GM12872 (cell line): ENCODE results near the gene RGS11.

ENCODE experiments used
- CTCF ChIP-seq: IDR thresholded peaks from 3 replicates; pipeline ENCODE4 v1.5.1; 2011; ENCODE audit warnings: low read depth, mild to moderate bottlenecking, low read length, moderate library complexity; ENCODE audit not compliant: insufficient read depth

Gene RGS11

DNA sequence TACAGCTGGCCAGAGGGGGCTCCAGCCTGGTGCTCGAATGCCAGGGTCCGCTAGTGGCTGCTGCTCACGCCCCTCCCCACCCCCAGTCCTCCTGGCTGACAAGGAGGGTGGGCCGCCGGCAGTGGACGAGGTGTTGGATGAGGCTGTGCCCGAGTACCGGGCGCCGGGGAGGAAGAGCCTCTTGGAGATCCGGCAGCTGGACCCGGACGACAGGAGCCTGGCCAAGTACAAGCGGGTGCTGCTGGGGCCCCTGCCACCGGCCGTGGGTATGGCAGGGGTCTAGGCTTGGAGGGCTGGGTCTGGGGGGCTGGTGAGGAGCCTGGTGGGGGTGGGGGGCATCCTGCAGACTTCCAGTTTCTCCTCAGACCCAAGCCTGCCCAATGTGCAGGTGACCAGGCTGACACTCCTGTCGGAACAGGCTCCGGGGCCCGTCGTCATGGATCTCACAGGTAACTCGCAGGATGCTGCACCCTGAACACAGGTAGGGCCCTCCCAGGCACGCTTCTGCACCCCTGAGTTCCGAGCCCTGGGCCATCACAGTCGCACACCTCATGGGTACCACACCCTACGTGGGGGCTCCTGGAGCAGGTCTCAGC, 6.0 kb upstream of the RGS11 start:
- no peak for TF ChIP-seq CTCF

DNA sequence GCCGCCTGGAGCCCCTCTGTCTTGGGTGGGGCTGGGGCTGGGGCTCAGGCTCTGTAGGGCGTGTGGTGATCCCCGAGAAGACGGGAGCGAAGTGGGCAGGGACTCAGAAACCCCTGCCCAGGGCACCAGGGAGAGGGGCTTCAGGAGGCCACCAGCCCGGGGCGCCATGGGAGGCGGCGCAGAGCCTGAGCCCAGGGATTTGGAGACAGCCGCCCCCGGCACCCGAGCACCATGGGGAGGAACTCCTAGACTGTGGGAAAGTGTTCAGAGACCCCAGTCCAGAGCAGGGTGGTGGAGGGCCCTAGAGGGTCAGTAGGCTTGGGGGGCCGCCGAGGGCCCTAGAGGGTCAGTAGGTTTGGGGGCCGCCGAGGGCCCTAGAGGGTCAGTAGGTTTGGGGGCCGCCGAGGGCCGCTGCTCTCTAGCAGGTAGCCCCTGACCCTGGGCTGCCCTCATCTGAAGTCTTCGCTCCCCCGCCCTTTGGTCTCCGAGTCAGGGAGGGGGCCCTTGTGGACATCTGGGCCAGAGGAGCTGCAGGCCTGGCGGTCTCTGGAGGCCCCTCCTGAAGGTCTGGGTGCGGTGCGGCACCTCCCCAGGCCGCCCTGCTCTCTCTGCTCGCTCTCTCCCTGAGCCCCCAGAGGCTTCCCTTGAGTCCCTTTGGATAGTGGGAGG, 5.4 kb upstream of the RGS11 start:
- no peak for TF ChIP-seq CTCF

GRCh38 chr16:280552-280951, 4.8 kb upstream of the RGS11 start, which contains the start of gene ARHGDIG:
ARHGDIG (plus strand) TSS chr16:280591; CDS start chr16:280681, 90 bp downstream.
- no peak for TF ChIP-seq CTCF

DNA sequence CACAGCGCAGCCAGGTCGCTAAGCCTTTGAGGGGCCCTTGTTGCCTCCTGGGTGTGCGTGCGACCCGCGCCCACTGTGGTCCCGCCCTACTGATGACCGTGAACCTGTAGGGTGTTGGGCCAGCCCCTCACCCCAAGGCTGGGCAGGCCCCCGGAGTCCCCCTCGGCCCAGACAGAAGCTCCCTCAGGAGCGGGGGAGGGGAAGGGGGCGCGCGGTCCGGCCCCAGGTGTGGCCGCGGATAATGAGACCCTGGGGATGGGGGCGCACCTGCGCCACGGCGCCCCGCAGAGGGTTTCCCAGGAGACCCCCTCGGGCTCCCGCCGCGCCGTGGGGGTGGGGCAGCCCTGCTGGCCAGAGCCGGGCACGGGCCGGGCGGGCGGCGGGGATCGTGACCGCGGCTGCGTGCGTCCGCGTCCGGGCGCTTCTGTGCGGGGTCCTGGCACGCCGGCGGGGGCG, 4.3 kb upstream of the RGS11 start:
- TF ChIP-seq CTCF, result no peak

DNA sequence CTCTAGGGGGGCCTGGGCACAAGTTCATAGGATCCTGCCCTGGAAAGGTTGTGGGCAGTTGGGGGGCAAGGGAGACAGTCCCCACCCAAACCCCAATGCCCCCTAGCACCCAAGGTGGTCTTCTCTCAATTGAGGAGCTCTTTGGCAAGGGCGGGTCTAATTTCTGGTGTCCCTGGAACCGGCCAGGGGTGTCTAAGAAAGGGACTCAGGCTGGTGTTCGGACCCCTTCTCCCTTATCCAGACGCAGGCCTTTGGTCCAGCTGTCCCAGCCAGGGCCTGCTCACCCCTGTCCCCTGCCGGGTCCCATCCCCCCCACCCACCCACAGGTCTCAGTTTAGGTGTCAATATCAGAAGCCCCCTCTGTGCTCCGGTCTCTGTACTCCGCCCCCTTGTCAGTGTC, 3.8 kb upstream of the RGS11 start:
- no peak for TF ChIP-seq CTCF

- no peak for TF ChIP-seq CTCF
Observed at GRCh38 chr16:278863-279366, 3.2 kb upstream of the RGS11 start.

DNA sequence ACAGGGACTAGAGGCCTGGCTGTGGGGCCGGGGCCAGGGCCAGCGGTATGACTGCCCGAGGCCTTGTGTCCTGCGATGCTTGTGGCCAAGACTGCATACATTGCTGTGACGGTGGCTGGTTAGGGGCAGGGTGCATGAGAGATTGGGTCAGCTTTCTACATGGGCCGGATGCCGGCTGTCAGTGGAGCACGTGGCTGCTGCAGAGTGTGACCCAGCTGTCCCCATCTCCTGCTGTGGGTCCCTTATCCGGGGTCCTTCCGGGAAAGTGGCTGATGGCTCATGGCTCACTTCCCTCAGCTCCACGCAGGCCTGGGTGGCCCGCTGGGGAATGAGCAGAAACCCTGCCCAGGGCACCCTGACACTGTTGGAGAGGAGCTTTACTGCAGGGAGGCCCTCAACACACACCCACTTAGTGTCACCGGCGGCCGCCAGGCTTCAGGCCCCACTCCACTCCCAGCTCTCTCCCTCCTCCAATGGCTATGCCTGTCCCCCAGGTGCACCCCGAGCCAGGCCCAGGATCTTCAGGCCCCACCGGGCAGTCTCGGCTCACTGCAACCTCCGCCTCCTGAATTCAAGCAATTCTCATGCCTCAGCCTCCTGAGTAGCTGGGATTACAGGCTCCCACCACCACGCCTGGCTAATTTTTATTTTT, 808 bp upstream of the RGS11 start:
- no peak for TF ChIP-seq CTCF
